DOHH2 (cell line): ENCODE data around the gene FAM78A.
"Not testable (repeated sequence)": the region's sequence is repeated elsewhere in the genome, so short reads cannot be mapped to it uniquely, and the experiment has no call there.

Experiments
- H3F3A ChIP-seq: fragments of 200-600 bp; sonication (generic), shearing (Covaris generic); 2 replicates; pipeline ENCODE4 v1.6.0; 2016; ENCODE audit warnings: antibody characterized with exemption, mild to moderate bottlenecking; ENCODE audit not compliant: control insufficient read depth, insufficient read depth
- H3K27ac ChIP-seq: fragments of 200-600 bp; sonication (generic); 2 replicates; pipeline ENCODE4 v1.5.1; 2014; ENCODE audit warnings: low read depth, mild to moderate bottlenecking, low read length, moderate library complexity
- H3K27me3 ChIP-seq: fragments of 200-600 bp; sonication (generic); 2 replicates; pipeline ENCODE4 v1.6.1; 2014; ENCODE audit warnings: mild to moderate bottlenecking, low read length, mixed read lengths; ENCODE audit not compliant: control insufficient read depth
- H3K36me3 ChIP-seq: fragments of 200-600 bp; sonication (generic); 2 replicates; pipeline ENCODE4 v1.6.1; 2014; ENCODE audit warnings: mild to moderate bottlenecking, low read length, moderate library complexity, mixed read lengths; ENCODE audit not compliant: control insufficient read depth
- H3K4me1 ChIP-seq: fragments of 200-600 bp; sonication (generic); 2 replicates; pipeline ENCODE4 v1.6.1; 2014; ENCODE audit warnings: mild to moderate bottlenecking, low read length, mixed read lengths; ENCODE audit not compliant: control insufficient read depth
- H3K4me2 ChIP-seq: fragments of 200-600 bp; sonication (generic); 2 replicates; pipeline ENCODE4 v1.6.0; 2014; ENCODE audit warnings: mild to moderate bottlenecking, low read length, moderate library complexity
- H3K4me3 ChIP-seq: fragments of 200-600 bp; sonication (generic); 2 replicates; pipeline ENCODE4 v1.5.1; 2014; ENCODE audit warnings: mild to moderate bottlenecking, low read length, mixed read lengths
- H3K79me2 ChIP-seq: fragments of 200-600 bp; sonication (generic); 2 replicates; pipeline ENCODE4 v1.6.1; 2014; ENCODE audit warnings: mild to moderate bottlenecking, low read length, mixed read lengths; ENCODE audit not compliant: control insufficient read depth
- H3K9me2 ChIP-seq: fragments of 200-600 bp; sonication (generic); replicated peaks from 2 replicates; pipeline ENCODE4 v1.6.1; 2014; ENCODE audit warnings: mild to moderate bottlenecking, low read length, mixed read lengths; ENCODE audit not compliant: control insufficient read depth
- H3K9me3 ChIP-seq: fragments of 200-600 bp; sonication (generic); 2 replicates; pipeline ENCODE4 v1.6.1; 2014; ENCODE audit warnings: antibody characterized with exemption, low read length, mixed read lengths; ENCODE audit not compliant: control insufficient read depth, insufficient read depth
- H4K20me1 ChIP-seq: fragments of 200-600 bp; sonication (generic); 2 replicates; pipeline ENCODE4 v1.6.0; 2014; ENCODE audit warnings: low read depth, mild to moderate bottlenecking, antibody characterized with exemption, low read length, moderate library complexity; ENCODE audit not compliant: control insufficient read depth, insufficient read depth
- EZH2phosphoT487 ChIP-seq: fragments of 200-600 bp; sonication (generic); IDR thresholded peaks from 2 replicates; pipeline ENCODE4 v1.6.1; 2017; ENCODE audit warnings: borderline replicate concordance, mild to moderate bottlenecking, antibody characterized with exemption, low read length, moderate library complexity, mixed read lengths
- TF ChIP-seq, protein P1 (sequence below): fragments of 200-600 bp; sonication (generic); IDR thresholded peaks from one replicate; pipeline ENCODE4 v1.5.1; 2014; ENCODE audit warnings: antibody characterized with exemption, mild to moderate bottlenecking, low read depth, low read length; ENCODE audit not compliant: poor library complexity, severe bottlenecking

FAM78A gene

DNA sequence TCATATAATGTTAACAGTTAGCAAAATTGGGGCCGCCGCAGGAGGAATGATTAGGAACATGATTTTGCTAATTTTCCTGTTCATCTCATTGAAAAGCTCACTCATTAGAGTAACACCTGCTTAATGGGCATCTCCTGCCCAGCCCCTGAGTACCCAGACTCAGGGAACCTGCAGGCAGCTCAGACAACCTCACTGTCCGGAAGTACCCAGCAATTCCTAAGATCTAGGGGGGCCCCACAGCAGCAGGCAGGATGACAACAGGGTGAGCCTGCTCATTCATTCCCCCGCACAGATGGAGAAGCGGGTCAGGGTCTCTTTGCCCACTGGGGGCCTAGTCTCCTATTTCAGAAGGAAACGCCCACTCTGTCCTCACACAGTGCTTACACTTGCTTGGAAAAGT lies 12.6 kb downstream of the FAM78A start:
- Histone ChIP-seq H3K4me1 (peaks cover 60% of the 10 kb centered on the region), H3K9me2 (no peaks in the 10 kb centered on the region), H3K27ac (no peak overlapping the region), H4K20me1 (no peaks in the 10 kb centered on the region), H3K4me2 (peak overlapping the region; percentile 14; the same call in 1 of the 2 replicates), H3K9me3 (no peaks in the 10 kb centered on the region), H3K36me3 (peaks cover 63% of the 10 kb centered on the region), H3K4me3 (no peak overlapping the region), H3K27me3 (no peaks in the 10 kb centered on the region), H3F3A (peaks cover 16% of the 10 kb centered on the region), H3K79me2 (peaks cover 75% of the 10 kb centered on the region)
- TF ChIP-seq, protein P1, sequence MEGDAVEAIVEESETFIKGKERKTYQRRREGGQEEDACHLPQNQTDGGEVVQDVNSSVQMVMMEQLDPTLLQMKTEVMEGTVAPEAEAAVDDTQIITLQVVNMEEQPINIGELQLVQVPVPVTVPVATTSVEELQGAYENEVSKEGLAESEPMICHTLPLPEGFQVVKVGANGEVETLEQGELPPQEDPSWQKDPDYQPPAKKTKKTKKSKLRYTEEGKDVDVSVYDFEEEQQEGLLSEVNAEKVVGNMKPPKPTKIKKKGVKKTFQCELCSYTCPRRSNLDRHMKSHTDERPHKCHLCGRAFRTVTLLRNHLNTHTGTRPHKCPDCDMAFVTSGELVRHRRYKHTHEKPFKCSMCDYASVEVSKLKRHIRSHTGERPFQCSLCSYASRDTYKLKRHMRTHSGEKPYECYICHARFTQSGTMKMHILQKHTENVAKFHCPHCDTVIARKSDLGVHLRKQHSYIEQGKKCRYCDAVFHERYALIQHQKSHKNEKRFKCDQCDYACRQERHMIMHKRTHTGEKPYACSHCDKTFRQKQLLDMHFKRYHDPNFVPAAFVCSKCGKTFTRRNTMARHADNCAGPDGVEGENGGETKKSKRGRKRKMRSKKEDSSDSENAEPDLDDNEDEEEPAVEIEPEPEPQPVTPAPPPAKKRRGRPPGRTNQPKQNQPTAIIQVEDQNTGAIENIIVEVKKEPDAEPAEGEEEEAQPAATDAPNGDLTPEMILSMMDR = no peak
- TF ChIP-seq EZH2phosphoT487 = no peak

- Histone ChIP-seq H3F3A (peaks cover 17% of the 10 kb centered on the region), H3K4me1 (peaks cover 53% of the 10 kb centered on the region), H3K36me3 (peaks cover 69% of the 10 kb centered on the region), H3K79me2 (peaks cover 68% of the 10 kb centered on the region), H3K4me2 (peak overlapping the region; percentile 32), H3K27ac (peak overlapping the region; percentile 48)
- H3K9me2 ChIP-seq, H4K20me1 ChIP-seq, H3K9me3 ChIP-seq, H3K4me3 ChIP-seq, H3K27me3 ChIP-seq: not testable (repeated sequence)
These were observed 13.3 kb downstream of the FAM78A start for GRCh38 chr9:131263033-131263343.

DNA sequence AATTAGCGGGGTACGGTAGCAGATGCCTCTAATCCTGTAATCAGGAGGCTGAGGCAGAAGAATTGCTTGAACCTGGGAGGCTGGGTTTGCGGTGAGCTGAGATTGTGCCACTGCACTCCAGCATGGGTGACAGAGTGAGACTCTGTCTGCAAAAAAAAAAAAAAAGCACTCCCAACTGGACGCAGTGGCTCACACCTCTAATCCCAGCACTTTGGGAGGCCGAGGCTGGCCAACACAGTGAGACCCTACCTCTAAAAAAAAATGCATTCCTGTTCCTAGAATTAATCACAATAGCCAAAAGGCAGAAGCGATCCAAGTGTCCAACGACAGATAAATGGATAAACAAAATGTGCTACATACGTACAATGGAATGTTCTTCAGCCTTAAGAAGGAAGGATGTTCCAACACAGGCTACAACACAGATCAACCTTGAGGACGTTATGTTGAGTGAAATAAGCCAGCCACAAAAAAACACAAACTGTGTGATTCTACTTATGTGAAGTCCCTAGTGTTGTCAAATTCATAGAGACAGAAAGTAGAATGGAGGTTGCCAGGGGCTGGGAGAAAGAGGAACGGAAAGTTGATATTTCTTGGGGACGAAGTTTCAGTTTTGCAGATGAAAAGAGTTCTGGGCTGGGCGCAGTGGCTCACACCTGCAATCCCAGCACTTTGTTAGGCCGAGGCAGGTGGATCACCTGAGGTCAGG lies 13.8 kb downstream of the FAM78A start:
- TF ChIP-seq EZH2phosphoT487 = no peak
- TF ChIP-seq, protein P1 = no peak
- Histone ChIP-seq H3K27ac (peak overlapping the region; percentile 48), H3K9me2 (no peaks in the 10 kb centered on the region), H3K4me1 (peaks cover 53% of the 10 kb centered on the region), H3K36me3 (peaks cover 72% of the 10 kb centered on the region), H4K20me1 (no peaks in the 10 kb centered on the region), H3K27me3 (no peaks in the 10 kb centered on the region), H3F3A (peaks cover 22% of the 10 kb centered on the region), H3K4me3 (no peak overlapping the region), H3K4me2 (peak overlapping the region; percentile 32), H3K9me3 (no peaks in the 10 kb centered on the region), H3K79me2 (peaks cover 63% of the 10 kb centered on the region)

DNA sequence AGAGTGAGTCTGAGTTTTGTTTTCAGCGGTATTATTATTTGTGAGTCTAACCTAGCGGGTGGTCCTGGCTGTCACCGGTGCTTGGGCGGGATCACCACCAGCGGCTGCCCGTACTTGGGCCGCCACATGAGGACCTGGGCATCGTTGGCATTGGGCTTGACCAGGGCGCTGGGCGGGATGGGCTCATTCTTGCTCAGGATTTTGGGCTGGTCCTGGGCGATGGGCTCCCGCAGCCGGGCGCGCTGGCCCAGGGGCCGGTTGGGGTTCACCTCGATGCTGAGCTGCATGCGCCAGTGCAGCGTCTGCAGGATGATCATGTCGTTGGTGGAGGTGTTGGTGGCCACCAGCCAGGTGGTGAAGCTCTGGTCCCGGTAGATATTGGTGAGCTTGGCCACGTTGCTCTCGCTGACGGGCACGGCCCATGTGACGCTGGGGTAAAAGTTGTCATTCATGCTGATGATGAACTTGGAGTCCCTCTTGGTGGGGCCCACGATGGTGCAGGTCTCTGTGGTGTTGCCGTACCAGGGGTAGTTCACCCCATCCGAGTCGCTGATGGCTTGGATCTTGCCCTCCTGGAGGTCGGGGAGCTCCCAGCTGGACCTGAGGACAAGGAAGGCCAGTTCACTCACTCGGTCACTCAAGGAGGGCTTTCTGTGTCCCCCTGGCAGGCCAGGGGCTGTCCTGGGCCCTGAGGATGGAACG lies 15.4 kb downstream of the FAM78A start:
- H3K4me3 ChIP-seq = no peak overlapping the region
- H3K4me2 ChIP-seq = no peak overlapping the region
- peaks cover 59% of the 10 kb centered on the region for H3K36me3 ChIP-seq
- no peaks in the 10 kb centered on the region for H3K27me3 ChIP-seq
- H3K9me2 ChIP-seq = no peaks in the 10 kb centered on the region
- H3K79me2 ChIP-seq = peaks cover 48% of the 10 kb centered on the region
- no peak overlapping the region for H3K27ac ChIP-seq
- H4K20me1 ChIP-seq = no peaks in the 10 kb centered on the region
- peaks cover 25% of the 10 kb centered on the region for H3F3A ChIP-seq
- no peak for TF ChIP-seq EZH2phosphoT487
- TF ChIP-seq, protein P1 = no peak
- peaks cover 53% of the 10 kb centered on the region for H3K4me1 ChIP-seq
- no peaks in the 10 kb centered on the region for H3K9me3 ChIP-seq
